ENCODE measurements around the gene HSP90AA1.

HSP90AA1 gene

DNA sequence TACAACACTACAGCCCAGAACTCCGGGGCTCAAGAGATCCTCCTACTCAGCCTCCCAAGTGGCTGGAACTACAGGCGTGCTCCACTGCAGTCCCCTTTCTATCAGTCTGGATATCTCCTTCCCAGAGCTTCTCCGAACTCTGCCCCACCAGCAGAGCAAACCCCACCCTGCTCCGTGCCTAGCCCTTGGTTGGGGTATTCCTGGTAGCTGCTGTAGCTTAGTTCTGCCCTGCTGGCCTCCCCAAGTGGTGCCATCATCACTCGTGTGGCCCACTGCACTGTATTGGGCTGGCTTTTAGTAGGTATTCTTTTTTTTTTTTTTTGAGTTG lies 9.5 kb downstream of the HSP90AA1 start:
- Histone ChIP-seq H3K4me3 (ENCODE audit: low read length) (no peak overlapping the region), H3K9me3 (ENCODE audit: control insufficient read depth, insufficient read depth, low read length) (no peaks in the 10 kb centered on the region), H3K4me1 (ENCODE audit: control insufficient read depth, low read length) (peaks cover 4% of the 10 kb centered on the region; the same call in 1 of the 2 replicates), H3K79me2 (ENCODE audit: control insufficient read depth, low read length) (peaks cover 6% of the 10 kb centered on the region; the same call in 1 of the 2 replicates), H3K36me3 (ENCODE audit: control insufficient read depth, low read length) (peaks cover 47% of the 10 kb centered on the region), H4K20me1 (ENCODE audit: control insufficient read depth, insufficient read depth, low read depth, low read length) (peaks cover 11% of the 10 kb centered on the region; the same call in 1 of the 2 replicates), H3K4me2 (ENCODE audit: low read length) (no peak overlapping the region), H3F3A (ENCODE audit: control insufficient read depth, insufficient read depth) (peaks cover 57% of the 10 kb centered on the region), H3K27ac (ENCODE audit: low read depth, low read length) (no peak overlapping the region), H3K9me2 (replicated peaks; ENCODE audit: control insufficient read depth, low read length) (no peaks in the 10 kb centered on the region), H3K27me3 (ENCODE audit: control insufficient read depth, low read length) (no peaks in the 10 kb centered on the region)
- no peak for TF ChIP-seq EZH2phosphoT487 (IDR thresholded peaks at IDR 0.05; ENCODE audit: borderline replicate concordance, low read length)
- TF ChIP-seq, protein P1, sequence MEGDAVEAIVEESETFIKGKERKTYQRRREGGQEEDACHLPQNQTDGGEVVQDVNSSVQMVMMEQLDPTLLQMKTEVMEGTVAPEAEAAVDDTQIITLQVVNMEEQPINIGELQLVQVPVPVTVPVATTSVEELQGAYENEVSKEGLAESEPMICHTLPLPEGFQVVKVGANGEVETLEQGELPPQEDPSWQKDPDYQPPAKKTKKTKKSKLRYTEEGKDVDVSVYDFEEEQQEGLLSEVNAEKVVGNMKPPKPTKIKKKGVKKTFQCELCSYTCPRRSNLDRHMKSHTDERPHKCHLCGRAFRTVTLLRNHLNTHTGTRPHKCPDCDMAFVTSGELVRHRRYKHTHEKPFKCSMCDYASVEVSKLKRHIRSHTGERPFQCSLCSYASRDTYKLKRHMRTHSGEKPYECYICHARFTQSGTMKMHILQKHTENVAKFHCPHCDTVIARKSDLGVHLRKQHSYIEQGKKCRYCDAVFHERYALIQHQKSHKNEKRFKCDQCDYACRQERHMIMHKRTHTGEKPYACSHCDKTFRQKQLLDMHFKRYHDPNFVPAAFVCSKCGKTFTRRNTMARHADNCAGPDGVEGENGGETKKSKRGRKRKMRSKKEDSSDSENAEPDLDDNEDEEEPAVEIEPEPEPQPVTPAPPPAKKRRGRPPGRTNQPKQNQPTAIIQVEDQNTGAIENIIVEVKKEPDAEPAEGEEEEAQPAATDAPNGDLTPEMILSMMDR (IDR thresholded peaks at IDR 0.05; ENCODE audit: low read depth, low read length, poor library complexity, severe bottlenecking), result no peak

DNA sequence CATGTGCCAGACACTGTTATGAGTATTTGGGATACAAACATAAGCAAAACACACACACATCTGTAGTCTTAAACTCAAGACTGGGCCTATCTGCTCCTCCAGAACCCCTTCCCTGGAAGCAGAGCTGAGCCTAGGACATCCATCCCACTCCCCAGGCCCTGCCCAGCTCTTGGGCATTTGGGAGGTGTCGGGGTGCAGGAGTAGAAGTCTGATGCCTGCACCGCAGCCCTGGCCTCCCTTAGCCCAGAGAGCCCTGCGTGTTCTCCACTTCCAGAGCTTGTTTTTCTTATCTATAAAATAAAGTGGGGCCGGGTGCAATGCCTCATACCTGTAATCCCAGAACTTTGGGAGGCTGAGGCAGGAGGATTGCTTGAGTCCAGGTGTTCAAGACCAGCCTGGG lies 11.7 kb downstream of the HSP90AA1 start:
- no peak overlapping the region for H3K27ac ChIP-seq (ENCODE audit: low read depth, low read length)
- H3F3A ChIP-seq (ENCODE audit: control insufficient read depth, insufficient read depth), result peaks cover 36% of the 10 kb centered on the region
- no peaks in the 10 kb centered on the region for H3K79me2 ChIP-seq (ENCODE audit: control insufficient read depth, low read length)
- no peaks in the 10 kb centered on the region for H3K9me3 ChIP-seq (ENCODE audit: control insufficient read depth, insufficient read depth, low read length)
- H3K4me2 ChIP-seq (ENCODE audit: low read length), result no peak overlapping the region
- TF ChIP-seq EZH2phosphoT487 (IDR thresholded peaks at IDR 0.05; ENCODE audit: borderline replicate concordance, low read length), result no peak
- TF ChIP-seq, protein P1 (IDR thresholded peaks at IDR 0.05; ENCODE audit: low read depth, low read length, poor library complexity, severe bottlenecking), result no peak
- H3K27me3 ChIP-seq (ENCODE audit: control insufficient read depth, low read length), result no peaks in the 10 kb centered on the region
- H3K36me3 ChIP-seq (ENCODE audit: control insufficient read depth, low read length), result peaks cover 25% of the 10 kb centered on the region
- H4K20me1 ChIP-seq (ENCODE audit: control insufficient read depth, insufficient read depth, low read depth, low read length), result no peaks in the 10 kb centered on the region
- no peaks in the 10 kb centered on the region for H3K9me2 ChIP-seq (replicated peaks; ENCODE audit: control insufficient read depth, low read length)
- H3K4me3 ChIP-seq (ENCODE audit: low read length), result no peak overlapping the region
- peaks cover 4% of the 10 kb centered on the region for H3K4me1 ChIP-seq (ENCODE audit: control insufficient read depth, low read length)

DNA sequence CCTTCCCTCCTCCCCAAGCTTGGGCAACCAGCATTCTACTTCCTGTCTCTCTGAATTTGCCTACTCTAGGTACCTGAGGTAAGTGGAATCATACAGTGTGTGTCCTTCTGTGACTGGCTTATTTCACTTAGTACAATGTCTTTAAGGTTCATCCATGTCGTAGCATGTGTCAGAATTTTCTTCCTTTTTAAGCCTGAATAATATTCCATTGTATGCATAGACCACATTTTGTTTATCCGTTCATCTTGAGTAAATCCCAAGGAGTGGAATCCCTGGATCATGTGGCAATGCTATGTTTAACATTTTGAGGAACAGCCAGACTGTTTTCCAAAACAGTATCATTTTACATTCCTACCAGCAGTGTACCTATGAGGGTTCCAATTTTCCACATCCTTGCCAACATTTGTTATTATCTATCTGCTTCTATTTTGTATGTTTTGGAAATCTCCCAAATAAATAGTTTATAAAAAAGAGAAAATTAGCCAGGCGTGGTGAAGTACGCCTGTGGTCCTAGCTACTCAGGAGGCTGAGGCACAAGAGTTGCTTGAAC lies 12.4 kb downstream of the HSP90AA1 start:
- peaks cover 29% of the 10 kb centered on the region for H3F3A ChIP-seq (ENCODE audit: control insufficient read depth, insufficient read depth)
- no peaks in the 10 kb centered on the region for H3K9me2 ChIP-seq (replicated peaks; ENCODE audit: control insufficient read depth, low read length)
- H3K4me3 ChIP-seq (ENCODE audit: low read length), result no peak overlapping the region
- H3K4me2 ChIP-seq (ENCODE audit: low read length), result no peak overlapping the region
- no peaks in the 10 kb centered on the region for H3K9me3 ChIP-seq (ENCODE audit: control insufficient read depth, insufficient read depth, low read length)
- no peak overlapping the region for H3K27ac ChIP-seq (ENCODE audit: low read depth, low read length)
- no peaks in the 10 kb centered on the region for H3K79me2 ChIP-seq (ENCODE audit: control insufficient read depth, low read length)
- TF ChIP-seq, protein P1 (IDR thresholded peaks at IDR 0.05; ENCODE audit: low read depth, low read length, poor library complexity, severe bottlenecking), result no peak
- TF ChIP-seq EZH2phosphoT487 (IDR thresholded peaks at IDR 0.05; ENCODE audit: borderline replicate concordance, low read length), result no peak
- H3K27me3 ChIP-seq (ENCODE audit: control insufficient read depth, low read length), result no peaks in the 10 kb centered on the region
- peaks cover 4% of the 10 kb centered on the region for H3K4me1 ChIP-seq (ENCODE audit: control insufficient read depth, low read length)
- H3K36me3 ChIP-seq (ENCODE audit: control insufficient read depth, low read length), result peaks cover 19% of the 10 kb centered on the region
- H4K20me1 ChIP-seq (ENCODE audit: control insufficient read depth, insufficient read depth, low read depth, low read length), result no peaks in the 10 kb centered on the region
